A204.1 (cell line): ENCODE results near the gene GPX1.
"Not testable (repeated sequence)": the region's sequence is repeated elsewhere in the genome, so short reads cannot be mapped to it uniquely, and the experiment has no call there.

Experiments
- FAIRE-seq: peaks from 2 replicates; lab custom pipeline; 2012; peaks lifted over from hg19 to GRCh38; lab: Jason Lieb, UNC

The GPX1 gene

DNA sequence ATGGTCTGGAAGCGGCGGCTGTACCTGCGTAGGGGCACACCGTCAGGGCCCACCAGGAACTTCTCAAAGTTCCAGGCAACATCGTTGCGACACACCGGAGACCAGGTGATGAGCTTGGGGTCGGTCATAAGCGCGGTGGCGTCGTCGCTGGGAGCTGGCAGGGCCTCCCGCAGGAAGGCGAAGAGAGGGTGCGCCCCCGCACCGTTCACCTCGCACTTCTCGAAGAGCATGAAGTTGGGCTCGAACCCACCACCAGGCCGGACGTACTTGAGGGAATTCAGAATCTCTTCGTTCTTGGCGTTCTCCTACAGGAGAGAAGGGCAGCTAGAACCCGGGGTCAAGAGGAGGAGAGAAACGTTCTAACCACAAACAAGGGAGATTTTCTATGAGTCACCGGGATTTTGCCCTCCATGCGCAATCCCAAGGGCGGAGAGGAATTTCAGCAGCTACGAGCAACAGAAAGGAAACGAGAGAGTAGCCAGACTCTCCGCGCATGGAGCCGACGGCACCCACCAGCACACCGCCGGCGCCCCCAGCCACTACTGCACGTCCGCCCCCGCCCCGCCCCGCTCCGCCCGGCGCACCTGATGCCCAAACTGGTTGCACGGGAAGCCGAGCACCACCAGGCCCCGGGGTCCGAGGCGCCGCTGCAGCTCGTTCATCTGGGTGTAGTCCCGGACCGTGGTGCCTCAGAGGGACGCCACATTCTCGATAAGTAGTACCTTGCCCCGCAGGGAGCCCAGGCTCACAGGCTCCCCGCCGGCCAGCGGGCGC, 523 bp downstream of the GPX1 start:
- not testable (repeated sequence) for FAIRE-seq

DNA sequence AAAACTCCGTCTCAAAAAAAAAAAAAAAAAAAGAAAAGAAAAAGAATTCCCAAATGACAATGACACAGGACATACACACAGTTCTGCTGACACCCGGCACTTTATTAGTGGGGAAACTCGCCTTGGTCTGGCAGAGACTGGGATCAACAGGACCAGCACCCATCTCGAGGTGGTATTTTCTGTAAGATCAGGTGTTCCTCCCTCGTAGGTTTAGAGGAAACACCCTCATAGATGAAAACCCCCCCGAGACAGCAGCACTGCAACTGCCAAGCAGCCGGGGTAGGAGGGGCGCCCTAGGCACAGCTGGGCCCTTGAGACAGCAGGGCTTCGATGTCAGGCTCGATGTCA, 1.1 kb downstream of the GPX1 start:
- FAIRE-seq, result not testable (repeated sequence)

DNA sequence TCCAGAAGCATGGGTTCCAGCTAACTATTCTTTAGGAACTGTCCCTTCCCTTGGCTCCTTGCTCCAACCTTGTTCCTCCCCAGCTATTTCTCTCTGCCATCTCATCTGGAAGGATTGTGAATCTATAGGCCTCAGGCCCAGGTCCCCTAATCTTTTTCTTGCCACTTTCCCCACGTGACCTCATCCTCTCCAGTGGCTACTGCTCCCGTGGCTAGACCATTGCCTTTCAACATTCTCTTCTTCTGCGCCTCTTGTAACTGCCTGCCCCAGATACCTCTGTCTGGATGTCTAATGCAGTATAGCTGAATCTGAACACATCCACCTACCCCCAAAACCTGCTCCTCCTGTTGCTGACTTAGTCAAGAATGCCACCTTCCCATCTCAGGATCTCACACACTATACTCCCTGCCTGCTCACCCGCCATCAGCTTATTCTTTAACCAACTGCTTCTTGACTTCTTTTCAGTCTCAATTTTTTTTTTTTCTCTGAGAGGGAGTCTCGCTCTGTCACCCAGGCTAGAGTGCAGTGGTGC, 5.2 kb downstream of the GPX1 start:
- no peak for FAIRE-seq

GRCh38 chr3:49352281-49352680, 5.9 kb downstream of the GPX1 start:
- FAIRE-seq, result no peak

GRCh38 chr3:49351521-49352011, 6.6 kb downstream of the GPX1 start:
- FAIRE-seq, result no peak

- no peak for FAIRE-seq
Observed at GRCh38 chr3:49349348-49350114, 8.6 kb downstream of the GPX1 start.

GRCh38 chr3:49348361-49348760, 9.8 kb downstream of the GPX1 start:
- not testable (repeated sequence) for FAIRE-seq

- FAIRE-seq, result no peak
Observed at GRCh38 chr3:49346797-49347251, 11.3 kb downstream of the GPX1 start.

DNA sequence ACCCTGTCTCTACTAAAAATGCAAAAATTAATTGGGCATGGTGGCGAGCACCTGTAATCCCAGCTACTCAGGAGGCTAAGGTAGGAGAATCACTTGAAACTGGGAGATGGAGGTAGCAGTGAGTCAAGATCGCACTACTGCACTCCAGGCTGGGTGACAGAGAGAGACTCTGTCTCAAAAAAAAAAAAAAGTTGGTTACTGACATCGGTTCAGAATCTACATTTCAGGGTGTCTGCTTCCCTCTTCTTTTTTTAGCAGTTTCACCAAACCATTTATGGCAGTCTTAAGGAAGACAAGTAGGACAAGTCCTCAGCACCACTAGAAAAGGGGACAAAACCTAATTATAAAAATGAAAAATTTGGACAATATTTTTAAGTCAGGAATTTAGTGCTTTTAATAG, 15.0 kb downstream of the GPX1 start:
- no peak for FAIRE-seq

- FAIRE-seq, result no peak
Observed at GRCh38 chr3:49341996-49342395, 16.2 kb downstream of the GPX1 start.

DNA sequence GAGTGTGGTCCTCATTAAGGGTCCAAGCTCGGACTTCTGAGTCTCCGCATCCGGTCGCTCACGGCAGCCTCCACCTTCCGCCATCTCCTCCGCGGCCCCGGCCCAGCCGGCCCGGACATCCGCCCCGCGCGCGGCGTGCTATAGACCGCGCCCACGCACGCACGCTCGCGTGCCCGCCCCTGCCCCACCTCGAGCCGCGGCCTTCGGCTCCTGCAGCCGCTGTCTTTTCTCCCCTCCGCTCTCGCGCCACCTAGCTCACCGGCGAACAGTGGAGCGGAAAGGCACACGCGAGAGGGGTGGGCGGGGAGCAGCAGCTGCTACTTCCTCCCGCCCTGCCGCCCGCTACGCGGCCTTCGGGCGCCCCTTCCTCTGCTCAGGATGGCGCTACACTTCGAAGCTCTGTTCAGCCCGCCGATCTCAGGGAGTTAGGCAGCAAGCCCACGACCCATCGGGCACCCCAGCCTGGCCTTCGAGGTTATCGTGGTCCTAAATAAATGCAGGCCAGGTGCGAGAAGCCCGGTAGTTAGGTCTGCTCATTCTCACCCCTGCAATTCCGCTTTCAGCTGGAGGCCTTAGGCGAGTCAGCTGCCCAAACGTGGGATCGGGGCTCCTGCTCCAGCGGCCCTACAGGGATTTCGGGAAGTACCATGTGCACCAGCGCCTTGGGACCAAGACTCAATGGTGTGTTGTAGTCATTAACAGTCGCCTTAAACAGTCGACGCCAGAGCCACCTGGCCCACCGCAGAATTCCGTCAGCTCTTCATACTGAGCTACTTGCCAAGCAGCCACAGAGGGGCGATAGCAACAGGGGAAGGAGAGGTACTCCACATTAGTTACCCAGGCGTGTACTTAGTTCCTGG, 18.0 kb downstream of the GPX1 start, which contains the start of gene USP4:
USP4 (minus strand) TSS at position 113 of the 860 bp plus-strand sequence; CDS start at position 84, 29 bp downstream.
- no peak for FAIRE-seq

DNA sequence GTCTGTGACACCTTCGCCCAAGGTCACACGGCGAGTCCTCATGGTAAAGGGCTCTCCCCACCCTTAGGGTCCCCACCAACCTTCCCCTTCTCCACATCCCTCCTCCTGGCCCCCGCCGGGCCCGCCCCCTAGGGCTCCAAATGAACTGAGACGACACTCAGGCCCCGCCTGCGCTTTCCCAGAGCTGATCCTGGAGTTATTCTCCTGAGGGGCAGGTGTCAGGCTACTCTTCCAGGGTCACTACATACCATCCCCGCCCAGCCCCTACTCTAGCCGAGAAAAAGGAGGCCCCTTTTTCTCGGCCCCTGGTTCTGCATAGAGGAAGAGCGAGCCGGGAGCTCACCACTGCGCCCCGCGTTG, 18.6 kb downstream of the GPX1 start:
- no peak for FAIRE-seq

- FAIRE-seq, result no peak
Observed at GRCh38 chr3:49333916-49334633, 24.1 kb downstream of the GPX1 start.

GRCh38 chr3:49333091-49333490, 25.1 kb downstream of the GPX1 start:
- no peak for FAIRE-seq

GRCh38 chr3:49329186-49329585, 29.0 kb downstream of the GPX1 start:
- FAIRE-seq, result no peak

GRCh38 chr3:49328350-49328749, 29.8 kb downstream of the GPX1 start:
- FAIRE-seq, result not testable (repeated sequence)

DNA sequence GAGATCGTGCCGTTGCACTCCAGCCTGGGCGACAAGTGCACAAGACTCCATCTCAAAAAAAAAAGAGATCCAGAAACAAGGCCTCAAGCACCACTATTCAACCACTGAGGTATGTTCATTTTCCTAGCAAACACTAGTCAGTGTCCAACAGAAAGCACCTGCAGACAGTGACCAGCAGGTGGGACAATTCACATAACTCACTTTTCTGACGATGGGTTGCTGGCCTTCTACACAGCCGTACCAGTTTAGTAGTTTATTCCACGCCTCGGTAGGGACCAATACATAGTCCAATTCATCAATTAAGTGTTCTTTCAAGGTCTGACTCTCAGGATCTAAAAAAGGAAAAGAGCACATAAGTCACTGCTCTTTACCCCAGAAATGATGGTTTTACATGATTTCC, 30.7 kb downstream of the GPX1 start:
- no peak for FAIRE-seq

DNA sequence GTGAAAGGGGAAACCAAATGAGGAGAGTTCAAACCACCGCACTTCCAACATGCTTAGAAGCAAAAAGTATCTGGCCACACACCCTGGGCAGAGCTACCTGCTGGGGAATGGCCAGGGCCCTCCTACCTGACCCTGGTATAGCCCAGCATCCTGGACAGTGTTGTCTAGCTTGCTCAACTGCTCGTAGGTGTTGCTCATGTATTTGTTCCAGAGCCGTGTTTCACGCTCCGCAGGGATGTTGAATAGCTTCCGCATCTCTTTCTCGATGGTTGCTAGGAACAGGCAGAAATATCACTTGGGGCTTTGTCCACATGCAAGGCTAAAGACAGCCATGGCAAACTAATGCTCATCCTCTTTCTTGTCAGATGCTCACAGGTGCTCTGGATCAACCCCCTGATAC, 33.4 kb downstream of the GPX1 start:
- no peak for FAIRE-seq

GRCh38 chr3:49316696-49317457, 41.3 kb downstream of the GPX1 start:
- FAIRE-seq, result no peak

DNA sequence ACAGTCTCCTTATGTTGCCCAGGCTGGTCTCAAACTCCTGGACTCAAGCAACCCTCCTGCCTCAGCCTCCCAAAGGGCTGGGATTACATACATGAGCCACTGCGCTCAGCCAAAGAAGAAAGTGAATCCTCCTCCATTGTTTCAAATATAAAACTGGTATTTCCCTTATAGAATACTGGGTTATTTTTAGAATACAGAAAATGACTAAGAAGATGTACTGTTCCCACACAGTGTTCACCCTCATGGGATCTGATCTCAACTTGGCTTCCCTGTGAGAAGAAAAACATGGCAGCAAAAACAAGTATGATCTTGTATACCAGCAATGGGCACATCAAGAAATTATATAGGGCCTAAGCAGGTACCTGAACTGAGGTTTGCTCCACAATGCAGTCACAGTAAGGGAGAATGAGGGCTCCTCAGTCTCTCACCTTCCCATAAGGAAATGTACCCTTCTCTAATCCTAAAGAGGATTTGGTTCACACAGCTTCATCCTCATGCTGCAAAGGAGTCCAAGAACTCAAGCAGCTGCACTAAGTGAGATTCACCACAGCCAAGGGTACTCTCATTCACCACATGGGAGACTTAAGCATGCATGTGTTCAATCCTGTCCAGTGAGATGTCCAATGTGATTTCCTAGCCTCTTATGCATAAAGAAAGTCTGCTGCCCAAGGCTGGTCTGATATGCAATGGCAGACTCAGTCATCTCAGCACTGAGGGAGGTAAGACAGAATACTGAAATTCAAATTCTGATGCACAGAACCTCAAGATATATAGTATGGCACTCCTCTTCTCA, 44.1 kb downstream of the GPX1 start:
- FAIRE-seq, result no peak
